Fibroblast of lung (primary cell): ENCODE data around the gene HVCN1.

Experiments
- EZH2 ChIP-seq: IDR thresholded peaks from 2 replicates; pipeline ENCODE4 v1.5.1; 2012; ENCODE audit warnings: low read length, control low read depth, mild to moderate bottlenecking; ENCODE audit errors: missing control alignments
- TF ChIP-seq, protein P1 (sequence below), 2 donors: IDR thresholded peaks in 1 of 2; conservative IDR thresholded peaks in 1 of 2; 1 replicate in 1 of 2; 2 replicates in 1 of 2; pipeline ENCODE4 v1.5.1; 2011 to 2012; ENCODE audit warnings: low read length in 2 of 2, control low read depth in 1 of 2, inconsistent platforms in 1 of 2, low read depth in 1 of 2, mild to moderate bottlenecking in 1 of 2

GRCh38 chr12:110680032-110680431 lies 8.9 kb downstream of the HVCN1 start:
- TF ChIP-seq, protein P1, sequence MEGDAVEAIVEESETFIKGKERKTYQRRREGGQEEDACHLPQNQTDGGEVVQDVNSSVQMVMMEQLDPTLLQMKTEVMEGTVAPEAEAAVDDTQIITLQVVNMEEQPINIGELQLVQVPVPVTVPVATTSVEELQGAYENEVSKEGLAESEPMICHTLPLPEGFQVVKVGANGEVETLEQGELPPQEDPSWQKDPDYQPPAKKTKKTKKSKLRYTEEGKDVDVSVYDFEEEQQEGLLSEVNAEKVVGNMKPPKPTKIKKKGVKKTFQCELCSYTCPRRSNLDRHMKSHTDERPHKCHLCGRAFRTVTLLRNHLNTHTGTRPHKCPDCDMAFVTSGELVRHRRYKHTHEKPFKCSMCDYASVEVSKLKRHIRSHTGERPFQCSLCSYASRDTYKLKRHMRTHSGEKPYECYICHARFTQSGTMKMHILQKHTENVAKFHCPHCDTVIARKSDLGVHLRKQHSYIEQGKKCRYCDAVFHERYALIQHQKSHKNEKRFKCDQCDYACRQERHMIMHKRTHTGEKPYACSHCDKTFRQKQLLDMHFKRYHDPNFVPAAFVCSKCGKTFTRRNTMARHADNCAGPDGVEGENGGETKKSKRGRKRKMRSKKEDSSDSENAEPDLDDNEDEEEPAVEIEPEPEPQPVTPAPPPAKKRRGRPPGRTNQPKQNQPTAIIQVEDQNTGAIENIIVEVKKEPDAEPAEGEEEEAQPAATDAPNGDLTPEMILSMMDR (conservative IDR thresholded peaks at IDR 0.05 in 1 of 2, IDR thresholded peaks at IDR 0.05 in 1 of 2; ENCODE audit: low read depth in 1 of 2, low read length in 2 of 2): no peak
- TF ChIP-seq EZH2: no peak
